ENCODE data around the gene ZHX3.

ZHX3 gene

DNA sequence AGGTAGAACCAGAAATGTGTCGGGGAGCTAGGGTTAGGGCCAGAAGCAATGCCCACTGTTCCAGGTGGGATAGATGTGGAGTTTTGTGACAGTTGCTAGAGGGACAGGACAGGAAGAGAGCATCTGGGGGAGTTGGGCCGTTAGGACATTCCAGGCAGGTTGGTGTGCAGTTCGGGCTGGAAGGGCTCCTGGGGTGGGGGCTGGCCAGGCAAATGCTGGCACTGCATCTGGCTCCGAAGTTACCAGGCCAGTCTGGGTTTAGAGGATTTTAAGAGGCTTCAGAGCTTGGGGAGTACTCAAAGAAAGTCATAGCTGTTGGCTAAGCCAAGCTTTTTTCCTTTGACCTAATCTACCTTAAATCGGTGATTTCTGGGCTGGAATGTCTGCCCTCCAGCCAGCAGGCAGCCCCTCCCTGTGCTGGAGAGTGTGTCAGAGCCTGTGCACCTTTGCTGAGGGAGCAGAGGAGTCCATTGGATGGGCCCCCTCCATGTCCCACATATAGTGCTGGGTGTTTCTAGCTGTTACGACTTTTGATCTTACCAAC is 159.4 kb downstream of the ZHX3 start:
- DNase-seq (ENCODE audit: low read depth in 2 of 3, low spot score in 2 of 3) = no peak

DNA sequence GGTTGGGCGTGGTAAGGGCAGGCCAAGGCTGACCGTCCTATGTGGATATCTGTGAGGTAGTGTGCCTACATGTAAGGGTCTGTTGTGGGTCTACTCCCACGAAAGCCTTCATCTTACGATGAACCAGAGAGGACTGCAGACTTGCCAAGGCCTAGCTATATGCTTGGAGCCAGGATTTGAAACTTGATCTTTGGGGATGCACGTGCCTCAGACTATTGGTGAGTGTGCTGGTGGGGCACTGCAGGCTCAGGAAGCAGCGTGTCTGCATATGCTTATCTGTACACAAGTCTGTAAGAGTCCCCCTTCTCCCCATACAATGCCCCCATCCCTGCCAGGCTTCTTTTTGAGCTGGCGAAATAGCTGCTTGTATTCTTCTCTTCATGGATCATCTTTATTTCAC is 162.3 kb downstream of the ZHX3 start:
- no peak for DNase-seq (ENCODE audit: low read depth in 2 of 3, low spot score in 2 of 3)

DNA sequence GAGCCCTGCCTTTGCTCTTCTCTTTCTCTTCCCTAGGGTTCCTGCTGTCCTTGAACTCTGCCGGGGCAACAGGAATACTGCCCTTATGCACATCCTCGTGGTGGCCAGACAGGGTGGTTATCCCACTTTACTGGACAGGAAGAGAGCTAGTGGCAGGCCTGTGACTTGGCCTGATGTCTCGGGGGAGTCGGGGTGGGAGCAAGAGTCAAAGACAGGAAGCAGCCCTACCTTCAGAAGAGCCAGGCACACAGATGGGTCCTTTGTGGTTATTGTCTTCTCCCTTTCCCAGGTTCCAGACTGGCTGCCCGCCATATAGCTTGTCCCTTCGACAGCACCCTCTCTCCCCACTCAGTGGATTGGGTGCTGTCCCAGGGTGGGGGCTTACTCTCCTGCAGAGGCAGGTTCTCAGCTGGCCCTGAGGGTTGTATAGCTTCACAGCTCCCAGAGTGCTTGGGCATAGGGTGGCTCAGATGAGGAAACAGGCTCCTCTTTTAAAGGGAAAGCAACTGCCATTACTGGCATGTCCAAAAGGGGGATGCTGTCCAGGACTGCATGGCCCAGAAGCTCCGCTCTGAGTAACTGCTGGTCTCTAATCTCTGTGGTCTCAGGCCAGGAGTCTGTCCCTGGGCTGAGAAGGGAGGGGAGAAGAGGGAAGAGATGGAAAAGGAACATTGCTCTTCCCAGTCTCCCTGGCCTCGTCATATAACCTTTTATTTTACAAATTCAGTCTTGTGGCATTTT is 162.9 kb downstream of the ZHX3 start:
- no peak for DNase-seq (ENCODE audit: low read depth in 2 of 3, low spot score in 2 of 3)

DNA sequence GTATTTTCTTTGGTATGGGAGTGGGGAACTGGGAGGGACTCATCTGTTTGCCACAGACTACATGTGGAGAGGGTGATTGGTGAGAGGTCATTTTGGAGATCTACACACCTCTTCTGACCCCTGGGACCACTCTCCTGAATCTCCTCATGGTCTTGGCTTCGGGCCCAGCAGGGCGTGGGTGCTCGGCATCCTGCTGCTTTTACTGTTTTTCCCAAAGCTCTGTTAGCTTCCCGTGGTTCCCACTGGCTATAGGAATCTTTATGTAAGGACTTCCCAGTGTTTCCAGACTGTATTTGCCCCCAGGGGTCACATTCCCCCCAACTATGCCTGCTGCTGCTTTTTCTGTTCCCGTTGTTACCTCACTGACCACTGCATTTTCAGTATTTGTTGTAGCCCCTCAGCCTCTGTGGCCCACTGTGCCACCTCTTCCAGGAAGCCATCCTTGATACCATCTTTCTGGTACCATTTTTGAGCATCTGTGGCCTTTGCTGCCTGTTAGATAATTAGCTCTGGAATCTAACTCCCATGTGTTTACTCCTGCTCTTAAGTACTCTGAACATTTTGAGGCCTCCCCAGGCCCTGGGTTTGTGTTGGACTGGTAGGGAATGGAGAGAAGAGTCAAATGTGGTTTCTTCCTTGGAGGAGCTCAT is 165.3 kb downstream of the ZHX3 start:
- DNase-seq (ENCODE audit: low read depth in 2 of 3, low spot score in 2 of 3) = no peak

DNA sequence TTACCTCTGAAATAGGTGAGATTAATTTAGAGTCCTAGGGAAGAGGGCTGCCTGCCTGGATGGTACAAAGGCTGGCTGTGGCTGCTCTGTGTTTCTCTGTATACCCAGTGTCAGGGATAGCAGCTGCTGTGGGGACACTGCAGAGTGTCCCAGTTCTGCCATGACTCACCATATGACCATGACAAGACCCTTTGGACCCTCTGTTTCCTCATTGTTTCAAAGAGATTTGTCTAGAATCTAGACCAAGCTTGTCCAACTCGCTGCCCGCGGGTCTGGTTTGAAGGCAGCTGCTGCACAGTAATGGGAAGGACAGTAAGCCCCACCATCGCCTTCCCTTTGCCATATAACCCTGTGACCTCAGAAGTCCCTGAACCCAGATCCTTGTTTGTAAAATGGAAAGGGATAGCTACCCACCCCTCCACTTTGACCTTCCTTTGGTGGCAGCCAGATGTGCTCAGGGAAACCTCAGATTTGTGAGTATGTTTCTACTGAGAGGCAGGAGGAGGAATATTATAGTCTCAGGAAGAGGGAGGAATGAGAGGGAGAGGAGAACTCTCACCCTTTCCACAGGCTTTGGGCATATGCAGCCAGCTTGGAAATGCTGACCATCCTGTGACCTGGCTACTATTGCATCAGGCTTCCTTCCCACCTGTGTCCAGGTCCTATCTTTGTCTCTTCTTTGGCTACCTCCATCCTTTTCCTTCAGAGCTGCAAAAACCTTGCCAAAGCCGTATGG is 166.2 kb downstream of the ZHX3 start:
- DNase-seq (ENCODE audit: low read depth in 2 of 3, low spot score in 2 of 3) = no peak

DNA sequence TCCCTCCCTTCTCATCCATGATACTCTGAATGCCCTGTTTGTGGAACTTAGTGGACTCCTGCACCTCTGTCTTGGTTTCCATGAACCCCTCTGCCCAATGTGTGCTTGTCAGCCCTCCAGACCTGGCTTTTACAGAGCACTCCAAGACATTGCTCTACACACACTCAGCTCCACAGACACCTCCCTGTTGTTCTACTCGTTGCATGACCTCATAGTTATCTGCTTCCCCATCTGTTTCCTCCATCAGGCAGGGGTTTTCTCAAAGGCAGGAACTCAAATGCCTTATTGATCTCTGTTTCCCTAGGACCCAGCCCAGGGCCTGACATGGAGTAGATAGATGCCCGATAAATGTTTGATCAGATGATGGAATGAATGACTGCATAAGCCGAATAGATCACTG is 166.9 kb downstream of the ZHX3 start:
- no peak for DNase-seq (ENCODE audit: low read depth in 2 of 3, low spot score in 2 of 3)

DNA sequence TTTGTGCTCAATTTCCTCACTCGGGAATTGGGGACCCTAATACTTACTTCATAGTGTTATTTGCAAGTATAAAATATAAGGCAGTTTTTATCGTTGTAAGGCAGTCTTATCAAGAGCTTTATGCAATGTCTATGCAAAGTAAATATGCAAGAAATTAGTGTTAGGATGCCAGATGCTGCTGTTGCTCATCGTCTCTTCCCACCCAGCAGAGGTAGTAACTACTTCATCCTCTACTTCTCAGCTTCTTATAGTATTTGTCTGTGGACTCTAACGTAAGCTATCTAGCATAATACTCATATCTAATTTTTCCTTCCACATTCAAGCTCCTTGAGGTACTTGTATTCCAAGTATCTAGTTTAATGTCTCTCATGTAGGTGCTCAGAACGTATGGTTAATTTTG is 168.6 kb downstream of the ZHX3 start:
- no peak for DNase-seq (ENCODE audit: low read depth in 2 of 3, low spot score in 2 of 3)

DNA sequence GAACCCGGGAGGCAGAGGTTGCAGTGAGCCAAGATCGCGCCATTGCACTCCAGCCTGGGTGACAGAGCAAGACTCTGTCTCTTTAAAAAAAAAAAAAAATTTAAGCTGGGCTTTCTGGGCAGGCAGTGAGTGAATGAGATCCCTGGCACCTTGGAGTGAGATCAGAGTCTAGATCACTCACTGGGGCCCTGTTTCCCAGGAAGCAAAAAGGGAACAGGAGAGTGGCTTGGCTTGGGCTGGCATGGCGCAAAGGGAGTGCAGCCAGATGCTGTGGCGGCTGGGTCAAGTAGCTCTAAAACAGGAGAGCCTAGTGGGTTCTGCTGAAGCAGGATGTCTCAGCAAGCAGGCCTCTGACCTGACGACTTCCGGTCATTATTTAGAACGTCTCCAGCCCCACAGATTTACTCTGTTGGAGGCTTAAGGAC is 169.8 kb downstream of the ZHX3 start:
- no peak for DNase-seq (ENCODE audit: low read depth in 2 of 3, low spot score in 2 of 3)

DNA sequence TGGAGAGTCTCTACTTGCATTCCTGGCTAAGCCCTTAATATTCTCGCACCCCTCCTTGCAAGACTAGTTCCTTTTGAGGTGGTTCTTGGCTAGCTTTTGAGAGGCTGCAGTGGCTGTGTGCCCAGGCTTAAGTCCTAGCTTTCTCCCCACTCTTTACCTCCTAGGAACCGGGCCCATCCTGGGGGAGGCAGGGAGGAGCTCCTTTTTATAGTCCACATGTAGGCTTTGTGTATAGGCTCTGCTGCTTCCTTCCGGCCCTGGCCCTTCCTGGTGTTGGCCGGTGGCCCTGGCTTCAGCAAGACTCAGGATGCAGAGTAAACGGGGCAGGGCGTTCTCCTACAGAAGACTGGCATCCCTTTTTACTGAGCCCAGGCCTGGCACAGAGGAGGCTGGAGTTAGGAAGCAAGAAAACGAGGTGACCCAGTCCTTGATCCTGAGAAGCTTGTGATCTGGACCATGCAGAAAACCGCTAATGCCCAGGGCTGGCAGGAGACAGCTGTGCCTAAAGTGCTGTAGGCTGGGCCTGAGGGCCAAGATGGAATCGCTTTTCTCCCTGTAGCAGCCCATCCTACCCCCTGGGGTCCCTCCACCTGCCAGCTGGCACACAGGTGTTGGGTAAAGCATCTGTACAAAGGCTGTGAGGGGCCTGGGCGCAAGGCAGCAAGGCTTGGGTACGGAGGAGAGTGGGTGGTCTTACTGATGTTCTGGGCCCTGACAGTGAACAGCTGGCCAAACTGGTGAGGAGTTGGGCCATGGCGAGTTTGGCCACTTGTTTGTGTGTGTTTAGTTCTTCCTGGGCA is 171.5 kb downstream of the ZHX3 start:
- no peak for DNase-seq (ENCODE audit: low read depth in 2 of 3, low spot score in 2 of 3)

DNA sequence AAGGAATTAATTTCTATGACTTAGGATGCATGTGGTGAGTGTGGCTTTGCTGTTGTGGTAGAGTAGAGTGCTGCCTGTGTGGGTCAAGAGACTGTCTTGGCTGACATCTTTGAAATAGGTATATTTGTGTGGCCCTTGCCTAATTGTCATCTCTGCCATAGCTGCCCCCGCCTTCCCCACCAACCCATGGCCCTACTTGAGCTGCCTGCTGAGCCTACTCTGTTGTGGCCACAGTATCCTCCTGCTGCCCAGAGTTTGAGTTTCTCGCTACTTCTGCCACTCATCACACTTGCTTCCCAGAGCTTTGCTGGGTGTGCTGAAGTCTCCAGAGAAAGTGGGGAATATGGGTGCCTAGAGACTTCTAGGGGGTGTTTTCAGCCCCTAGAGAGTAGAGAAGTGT is 172.2 kb downstream of the ZHX3 start:
- no peak for DNase-seq (ENCODE audit: low read depth in 2 of 3, low spot score in 2 of 3)

DNA sequence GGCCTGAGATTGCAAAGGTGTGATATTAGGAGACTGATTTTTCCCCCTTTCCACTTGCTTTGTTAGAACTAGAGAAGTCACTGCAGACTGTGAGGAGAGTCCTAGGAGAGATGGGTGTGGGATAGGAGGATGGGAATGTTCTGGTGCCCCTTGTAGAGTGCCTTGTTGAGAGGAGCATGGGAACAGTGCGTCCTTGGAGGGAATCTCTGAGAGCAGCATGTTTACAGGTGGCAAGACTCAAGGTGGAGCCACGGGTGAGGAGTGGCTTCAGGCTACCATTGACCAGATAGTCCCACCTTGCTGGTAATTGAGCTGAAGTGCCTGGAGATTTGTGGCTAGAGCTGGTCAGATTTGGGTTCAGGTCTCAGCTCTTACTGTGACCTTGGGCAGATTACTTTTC is 174.2 kb downstream of the ZHX3 start:
- no peak for DNase-seq (ENCODE audit: low read depth in 2 of 3, low spot score in 2 of 3)

DNA sequence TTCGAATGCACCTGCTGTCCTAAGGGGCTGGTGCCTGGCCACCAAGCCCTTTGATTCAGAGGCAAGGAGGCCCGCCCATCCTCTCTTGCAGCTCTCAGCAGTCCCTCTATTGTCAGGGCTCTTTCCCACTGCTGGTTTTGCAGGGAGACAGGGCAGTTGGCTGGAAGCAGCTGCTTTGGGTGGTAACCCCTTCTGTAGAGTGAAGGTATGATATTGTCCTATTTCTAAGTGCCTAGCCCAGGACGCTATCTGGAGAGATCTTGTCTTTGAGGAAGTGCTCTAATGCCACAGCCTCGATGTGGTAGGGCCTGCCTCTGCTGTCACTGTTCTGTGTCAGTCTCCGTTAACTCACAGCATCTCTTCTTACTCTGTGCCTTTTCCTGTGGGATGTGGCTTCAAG is 174.6 kb downstream of the ZHX3 start:
- no peak for DNase-seq (ENCODE audit: low read depth in 2 of 3, low spot score in 2 of 3)

DNA sequence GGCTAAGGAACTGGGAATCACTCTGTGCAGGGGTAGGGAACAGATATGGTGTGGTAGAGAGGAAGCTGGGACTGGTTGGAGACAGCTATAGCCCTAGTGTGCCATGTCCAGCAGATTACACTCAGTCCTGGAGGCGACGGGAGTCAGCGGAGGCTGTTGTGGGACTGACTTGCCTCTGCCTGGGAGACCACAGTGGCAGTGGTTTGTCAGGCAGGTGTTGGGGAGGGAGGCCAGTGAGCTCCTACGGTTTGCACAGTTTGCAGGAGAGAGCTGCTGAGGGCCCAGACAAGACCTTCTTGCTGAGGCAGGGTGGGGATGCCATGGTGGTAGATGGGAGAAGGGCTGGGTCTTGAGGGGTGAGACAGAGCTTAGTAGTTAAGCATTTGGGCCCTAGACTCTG is 175.3 kb downstream of the ZHX3 start:
- DNase-seq (ENCODE audit: low read depth in 2 of 3, low spot score in 2 of 3) = no peak

DNA sequence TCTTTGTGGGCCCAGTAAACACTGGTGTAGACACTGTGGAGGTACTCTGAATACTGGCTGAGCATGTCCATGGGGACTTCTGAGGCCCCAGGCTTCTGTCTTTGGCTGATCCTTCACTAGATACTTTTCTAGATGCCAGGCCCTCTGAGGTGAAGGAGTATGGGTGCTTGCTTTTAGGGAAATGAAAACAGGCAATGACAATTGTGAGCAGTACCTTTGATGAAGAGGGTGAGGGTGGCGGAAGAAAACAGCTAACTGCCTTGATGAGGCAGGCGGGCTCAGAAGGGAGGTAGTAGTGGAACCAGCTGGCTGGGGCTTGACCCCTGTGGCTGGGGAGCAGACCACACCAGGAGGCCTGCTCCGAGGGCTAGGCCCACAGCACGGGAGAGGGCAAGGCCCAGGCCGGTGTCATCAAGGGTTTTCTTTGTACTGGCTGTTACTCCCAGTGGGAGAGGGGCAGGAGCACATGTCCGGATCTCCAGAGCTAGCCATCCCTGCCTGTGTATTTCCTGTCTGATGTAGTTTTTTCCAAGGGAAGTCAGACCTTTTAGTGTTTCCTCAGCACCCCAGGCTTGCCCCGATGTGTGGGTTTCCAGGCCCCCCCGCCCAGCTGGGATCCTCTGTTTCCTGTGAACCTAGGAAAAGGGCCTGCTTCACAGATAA is 176.2 kb downstream of the ZHX3 start:
- no peak for DNase-seq (ENCODE audit: low read depth in 2 of 3, low spot score in 2 of 3)

DNA sequence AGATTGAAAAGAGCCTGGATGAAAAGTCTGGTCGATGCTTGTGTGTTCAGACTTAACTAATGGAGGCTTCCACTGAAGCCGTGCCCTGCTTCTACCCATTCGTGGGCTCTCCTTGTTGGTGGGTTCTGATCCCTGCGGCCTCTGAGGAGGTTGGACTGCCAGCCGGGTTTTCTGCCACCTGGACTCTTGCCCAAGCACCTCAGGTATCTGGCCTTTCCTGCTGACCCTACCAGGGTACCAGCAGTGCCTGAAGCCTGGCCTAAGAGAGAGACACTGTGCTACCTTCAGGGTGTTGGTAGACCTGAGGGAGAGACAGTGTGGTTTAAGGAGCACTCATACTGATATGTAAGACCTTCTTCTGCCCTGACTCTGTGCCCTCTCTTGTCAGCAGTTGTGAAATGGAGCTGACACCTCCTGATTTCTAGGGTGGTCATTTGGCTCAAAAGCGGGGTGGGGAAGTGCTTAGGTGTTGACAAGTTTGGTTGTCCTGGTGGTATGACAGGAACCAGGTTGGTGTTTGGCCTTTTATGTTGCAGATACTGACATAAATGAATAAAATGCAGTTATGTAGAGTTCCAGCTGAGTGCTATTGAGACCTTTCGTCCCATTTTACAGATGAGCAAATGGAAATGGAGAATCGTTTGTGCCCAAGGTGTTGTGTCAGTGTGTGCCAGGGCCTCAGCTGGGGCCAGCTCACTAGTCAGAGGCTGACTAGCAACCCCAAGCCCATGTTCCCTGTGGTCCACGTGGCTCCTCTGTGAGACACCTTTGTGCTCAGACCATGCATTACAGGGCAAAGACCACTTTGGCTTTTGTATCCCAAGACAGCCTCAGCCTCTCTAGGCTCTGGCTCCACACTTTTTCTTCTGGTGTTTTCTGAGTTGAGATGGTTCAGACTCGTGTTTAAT is 177.1 kb downstream of the ZHX3 start:
- DNase-seq (ENCODE audit: low read depth in 2 of 3, low spot score in 2 of 3) = no peak

DNA sequence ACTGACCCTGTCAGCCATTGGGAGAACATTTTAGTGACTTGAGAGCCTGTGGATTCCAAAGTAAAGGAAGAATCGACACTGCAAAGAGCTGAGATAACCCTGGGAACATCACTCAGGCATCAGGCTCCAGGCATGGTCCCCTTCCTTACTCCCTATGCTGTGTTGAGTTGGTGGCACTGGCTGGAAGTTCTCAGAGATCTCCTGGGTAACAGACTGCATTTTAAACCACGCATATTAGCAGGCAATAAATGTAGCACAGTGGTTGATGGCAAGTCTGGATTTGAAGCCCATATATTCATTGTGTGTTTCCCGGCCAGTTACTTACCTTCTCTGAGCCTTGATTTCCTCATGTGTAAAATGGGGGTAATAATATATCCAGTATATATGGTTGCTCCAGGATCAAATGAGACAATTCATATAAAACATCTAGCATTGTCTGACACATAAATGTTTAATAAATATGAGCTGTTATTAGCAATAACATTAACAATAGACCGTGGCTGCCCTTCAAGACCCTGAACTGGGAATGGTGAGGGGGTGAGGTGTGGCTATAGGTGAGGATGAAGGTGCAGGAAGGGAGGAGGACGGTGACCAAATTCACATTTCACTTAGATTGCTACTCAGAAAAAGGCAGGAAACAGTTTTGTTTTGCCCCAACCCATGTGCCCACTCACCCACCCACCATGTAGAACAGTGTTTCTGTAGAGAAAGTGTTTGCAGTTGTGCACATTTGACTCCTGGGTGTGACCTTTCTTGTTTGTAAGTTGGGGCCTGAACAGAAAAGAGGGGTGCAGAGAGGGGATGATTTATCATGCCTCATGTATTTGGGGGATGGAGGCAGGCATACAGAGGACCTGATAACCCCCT is 178.1 kb downstream of the ZHX3 start:
- no peak for DNase-seq (ENCODE audit: low read depth in 2 of 3, low spot score in 2 of 3)

DNA sequence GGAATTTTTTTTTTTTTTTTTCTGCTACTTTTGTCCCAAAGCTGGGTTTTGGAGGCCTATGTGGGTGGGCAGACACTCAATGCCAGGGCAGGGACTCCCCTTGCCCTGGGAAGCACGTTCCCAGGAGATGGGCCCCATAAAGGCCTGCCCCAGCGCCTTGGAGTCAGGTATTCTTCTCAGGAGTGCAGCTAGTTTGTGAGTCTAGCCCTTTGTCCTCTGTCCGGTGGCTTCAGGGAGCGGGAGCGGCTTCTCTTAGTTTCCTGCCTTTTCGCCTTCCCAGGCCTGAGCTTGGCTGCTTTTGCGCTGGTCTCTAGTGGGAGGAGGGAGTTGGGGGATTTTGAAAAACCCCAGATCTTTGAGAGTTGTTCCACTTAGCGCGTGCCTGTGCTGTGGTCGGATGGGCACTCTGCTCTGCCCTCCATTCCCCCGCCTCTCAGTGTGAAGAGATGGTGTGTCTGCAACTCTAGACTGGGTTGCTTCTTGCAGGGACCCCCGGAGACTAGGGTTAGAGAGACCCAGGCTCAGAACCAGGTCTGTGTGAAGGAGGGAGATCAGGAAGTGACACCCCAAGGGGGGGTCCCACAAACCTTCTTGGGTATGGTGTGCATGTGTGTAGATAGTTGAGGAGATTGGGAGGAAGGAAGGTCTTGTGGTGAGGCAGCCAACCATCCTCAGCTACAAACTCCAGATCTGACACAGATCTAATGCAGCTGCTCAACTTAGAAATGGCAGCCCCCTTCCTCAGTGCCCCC is 178.9 kb downstream of the ZHX3 start:
- DNase-seq (ENCODE audit: low read depth in 2 of 3, low spot score in 2 of 3) = no peak

All from activated CD8-positive, alpha-beta memory T cell treated with anti-CD3 and anti-CD28 coated beads for 48 hours (primary cell).